Globus pallidus (tissue), 1 donor: ENCODE data around the gene FBXL15.
A peak's percentile ranks its signal among the peaks of the same experiment; 100 is the strongest.
"Not testable (repeated sequence)": the region's sequence is repeated elsewhere in the genome, so short reads cannot be mapped to it uniquely, and the experiment has no call there.

Source experiments
- DNase-seq: peaks from one replicate; pipeline ENCODE4 v3.0.0-alpha.2; 2015; ENCODE audit warnings: low spot score

Gene FBXL15

DNA sequence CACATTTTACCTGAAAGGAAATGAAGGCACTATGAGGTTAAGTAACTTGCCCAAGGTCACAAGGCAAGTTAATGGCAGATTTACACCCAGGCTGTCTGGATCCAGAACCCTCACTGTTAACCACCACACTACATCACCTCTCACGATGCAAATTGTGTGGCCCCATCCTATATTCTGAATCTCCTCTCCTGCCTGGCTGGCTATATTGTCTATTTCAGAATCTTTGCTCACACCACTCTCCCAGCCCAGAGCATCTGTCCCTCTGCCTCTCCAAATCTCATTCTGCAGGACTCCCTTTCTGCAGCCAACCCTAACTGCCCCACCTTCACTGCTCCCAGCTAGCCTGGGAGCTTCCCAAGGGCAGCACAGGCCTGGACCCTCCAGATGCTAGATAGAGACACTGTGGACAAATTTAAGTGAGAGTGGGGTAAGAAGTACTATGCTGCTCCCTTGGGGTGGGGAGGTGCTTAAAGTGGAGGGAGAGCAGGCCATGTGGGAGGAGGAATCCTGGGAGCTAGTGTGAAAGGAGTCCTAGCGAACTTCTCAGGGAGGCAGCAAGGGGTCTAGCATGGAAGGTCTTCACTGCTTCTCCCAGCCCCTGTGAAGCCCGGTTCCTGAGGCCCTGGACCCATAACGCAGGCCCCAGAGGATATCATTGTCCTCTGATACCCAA lies 11.0 kb downstream of the FBXL15 start:
- no peak for DNase-seq

DNA sequence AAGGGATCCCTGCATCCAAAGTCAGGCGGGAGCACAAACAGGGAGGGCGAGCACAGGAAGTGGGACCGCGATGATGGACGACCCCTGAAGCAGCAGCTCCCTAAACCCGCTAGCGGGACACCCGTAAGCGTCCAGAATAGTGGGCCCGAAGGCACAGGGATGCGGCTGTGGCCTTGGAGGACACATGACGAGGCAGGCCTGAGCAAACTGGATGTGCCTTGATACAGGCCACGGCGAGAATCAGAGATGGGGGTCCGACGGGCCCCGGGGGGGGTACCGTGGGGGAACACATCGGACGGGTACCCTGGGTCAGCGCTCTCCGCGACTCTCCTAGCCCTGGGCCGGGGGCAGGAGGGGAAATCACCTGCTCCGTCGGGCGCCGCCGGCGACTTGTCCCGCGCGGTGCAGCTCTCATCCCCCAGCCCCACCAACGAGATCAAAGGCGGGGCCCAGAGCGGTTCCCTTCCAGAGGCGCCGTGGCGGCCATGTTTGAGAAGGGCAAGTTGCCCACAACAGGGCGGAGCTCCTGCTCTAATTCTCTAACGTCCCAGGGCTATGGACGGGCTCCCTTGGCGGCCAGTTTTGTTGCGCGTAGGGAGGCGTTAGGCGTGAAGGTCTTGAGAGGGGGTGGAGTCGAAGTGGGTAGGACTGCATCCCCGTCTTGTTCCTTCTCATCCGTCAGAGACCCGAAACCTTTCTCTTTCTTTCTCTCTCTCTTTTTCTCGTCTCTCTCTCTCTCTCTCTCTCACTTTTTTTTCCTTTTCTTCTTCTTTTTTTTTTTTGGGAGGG lies 11.7 kb downstream of the FBXL15 start, which contains the start of gene CUEDC2:
Gene CUEDC2, minus strand, starts transcription at position 413 of the 789 bp plus-strand sequence. CDS start 7,386 bp downstream, outside the sequence.
- DNase-seq = peak; percentile 94

DNA sequence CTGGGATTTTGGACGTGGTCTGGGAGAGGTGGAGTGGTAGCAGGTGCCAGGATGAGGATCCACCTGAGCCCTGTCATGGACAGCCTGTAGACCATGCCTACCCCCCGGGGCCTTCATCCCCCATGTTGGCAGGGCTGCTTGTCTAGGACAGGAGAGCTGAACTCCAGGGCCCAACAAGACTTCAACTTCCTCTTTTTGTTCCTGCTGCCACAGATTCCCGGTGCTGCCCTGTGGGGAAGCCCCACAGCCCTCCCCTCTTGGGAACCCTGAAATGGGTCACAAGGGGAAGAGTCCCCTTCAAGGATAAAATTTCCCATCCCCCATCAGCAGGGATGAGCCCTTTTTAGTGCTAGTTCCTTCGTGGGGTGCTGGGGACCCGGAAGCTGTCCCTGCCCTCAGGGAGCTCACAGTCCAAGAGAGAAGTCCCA lies 13.0 kb downstream of the FBXL15 start:
- DNase-seq = no peak

DNA sequence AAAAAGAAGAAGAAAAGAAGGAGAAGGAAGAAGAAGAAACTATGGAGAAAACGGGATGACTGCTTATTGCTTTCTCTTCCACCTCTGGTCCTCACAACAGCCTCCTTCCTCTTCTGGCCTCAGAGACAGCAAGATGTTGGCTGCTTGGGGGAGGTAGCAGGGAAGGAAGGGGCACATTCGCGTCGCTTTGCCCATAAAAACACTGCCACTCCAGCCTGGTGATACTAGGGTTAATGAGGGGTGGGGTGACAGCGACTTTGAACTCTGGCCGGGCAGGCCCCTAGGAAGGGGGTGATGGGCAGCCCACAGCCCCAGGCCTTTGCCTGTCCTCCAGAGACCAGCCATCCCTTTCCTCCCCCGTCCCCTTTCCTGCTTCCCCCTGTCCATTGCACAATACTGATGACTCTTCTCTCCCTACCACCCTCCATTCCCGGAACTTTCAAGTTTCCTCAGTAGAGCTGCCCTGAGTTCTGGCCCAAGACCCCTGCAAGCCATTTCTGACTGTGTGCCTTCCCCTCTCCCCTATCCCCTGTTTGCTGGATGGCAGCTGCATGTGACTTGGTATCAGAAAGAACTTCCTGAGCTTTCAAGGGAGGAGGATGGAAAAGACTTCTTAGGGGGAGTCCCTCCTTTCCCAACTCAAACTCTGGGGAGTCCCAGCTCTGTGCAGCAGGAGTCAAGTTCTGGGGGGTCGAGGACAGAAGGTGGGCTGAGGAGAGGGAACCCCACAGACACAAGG lies 13.9 kb downstream of the FBXL15 start:
- DNase-seq = no peak

DNA sequence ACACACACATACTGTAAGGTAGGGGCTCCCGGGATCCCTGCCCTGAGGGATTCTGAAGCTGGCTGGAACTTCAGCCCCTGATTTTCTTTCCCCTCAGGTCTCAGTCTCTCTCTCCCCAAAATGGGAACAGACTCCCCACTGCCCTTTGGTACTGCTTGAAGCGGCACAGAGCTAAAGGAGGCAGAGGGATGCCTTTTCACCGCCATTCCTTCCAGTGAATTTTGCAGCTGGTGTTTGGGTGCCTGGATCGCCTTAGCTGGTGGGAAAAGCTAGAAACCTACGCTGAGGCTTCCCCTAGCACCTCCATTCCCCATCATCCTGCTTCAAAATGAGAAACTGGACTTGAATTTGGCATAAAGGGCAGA lies 14.5 kb downstream of the FBXL15 start:
- DNase-seq = no peak

DNA sequence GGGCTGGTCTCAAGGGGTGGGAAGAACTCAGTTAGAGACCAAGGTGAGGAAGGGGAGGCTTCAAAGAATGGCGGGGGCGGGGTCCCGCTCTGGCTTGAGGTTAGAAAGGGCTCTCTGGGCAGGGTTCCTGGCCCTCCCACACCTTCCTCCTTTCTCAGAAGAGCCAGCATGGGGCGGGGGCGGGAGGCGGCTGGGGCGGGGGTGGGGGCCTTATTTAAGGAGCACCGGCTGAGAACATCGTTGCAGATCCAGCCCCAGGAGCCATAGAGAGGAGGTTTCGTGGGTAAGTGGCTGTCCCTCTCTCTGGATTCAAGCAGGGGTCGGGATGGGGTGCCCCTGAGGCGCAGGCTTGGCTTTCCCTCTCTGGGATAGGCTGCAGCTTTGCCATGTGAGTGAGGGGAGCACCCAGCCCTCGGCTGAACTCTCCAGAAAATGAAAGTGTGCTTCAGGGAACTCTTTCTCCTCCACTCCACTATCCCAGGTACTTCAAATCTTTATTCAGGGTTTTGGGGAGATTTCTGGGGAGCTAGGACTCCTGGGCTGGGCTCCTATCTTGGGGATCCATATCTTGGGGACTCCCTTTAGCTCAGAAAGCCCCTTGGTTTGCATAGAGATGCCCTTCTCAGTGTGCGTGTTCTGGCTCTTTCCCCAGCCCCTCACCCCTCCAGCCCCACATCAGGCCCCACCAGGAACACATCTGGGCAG lies 15.0 kb downstream of the FBXL15 start:
- DNase-seq = no peak

DNA sequence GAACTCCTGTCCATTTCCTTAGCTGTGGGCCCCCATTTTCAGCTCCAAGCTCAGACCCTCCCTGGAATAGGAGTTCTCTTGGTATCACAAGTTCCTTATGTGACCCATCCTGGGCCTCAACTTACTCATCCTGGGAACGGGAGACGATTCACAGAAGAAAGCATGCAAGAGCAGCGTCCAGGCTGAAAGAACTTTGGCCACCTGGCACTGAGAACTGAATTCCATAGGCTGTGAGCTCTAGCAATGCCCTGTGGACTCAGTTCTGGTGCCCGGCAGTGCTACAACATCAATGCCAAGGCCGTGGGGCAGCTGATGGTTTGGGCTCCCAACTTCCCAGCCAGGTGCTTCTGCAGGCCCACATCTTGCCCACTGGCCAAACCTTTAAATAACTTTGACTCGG lies 15.7 kb downstream of the FBXL15 start:
- no peak for DNase-seq

DNA sequence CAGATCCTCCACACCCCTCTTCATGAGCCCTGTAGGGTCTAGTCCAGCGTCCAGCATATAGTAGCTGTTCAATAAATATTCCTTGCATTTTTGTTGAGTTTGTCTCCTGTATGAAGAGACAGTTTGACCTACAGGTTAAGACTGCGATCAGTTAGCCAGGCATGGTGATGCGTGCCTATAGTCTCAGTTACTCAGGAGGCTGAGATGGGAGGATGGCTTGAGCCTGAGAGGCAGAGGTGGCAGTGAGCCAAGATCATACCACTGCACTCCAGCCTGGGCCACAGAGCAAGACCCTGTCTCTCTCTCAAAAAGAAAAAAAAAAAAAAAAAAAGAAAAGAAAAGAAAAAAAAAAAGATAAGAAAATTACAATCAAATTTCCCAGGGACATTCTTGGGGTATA lies 16.9 kb downstream of the FBXL15 start:
- no peak for DNase-seq

DNA sequence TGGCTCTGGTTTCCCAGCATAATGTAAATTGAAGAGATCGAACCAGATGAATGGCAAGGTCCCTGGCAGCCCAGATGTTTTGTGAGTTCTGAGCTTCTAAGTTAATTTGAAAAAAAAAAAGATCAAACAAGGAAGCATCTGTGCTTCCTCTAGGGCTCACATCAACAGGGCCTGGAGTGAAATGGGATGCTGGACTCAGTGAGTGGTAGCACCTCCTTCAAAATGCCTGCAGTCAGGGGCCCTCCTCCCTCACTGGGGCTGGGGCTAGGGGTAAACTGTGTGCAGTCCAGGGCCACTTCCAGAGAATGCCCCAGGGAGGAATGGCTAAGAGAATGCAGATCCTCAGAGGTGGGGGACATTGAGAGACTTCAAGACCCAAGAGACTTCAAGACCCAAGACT lies 17.7 kb downstream of the FBXL15 start:
- no peak for DNase-seq

DNA sequence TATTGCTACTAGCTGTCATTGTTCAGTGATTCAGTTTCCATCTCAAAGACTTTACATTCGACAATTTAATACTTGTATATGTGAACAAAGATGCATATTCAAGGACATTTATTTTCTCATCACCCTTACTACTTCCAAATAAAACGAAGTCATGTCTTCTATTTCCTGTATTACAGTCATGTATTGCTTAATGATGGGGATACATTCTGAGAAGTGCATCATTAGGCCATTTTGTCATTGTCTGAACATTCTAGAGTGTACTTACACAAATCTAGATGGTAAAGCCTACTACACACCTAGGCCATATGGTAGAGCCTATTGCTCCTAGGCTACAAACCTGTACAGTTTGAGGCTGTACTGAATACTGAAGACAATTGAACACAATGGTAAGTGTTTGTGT lies 24.2 kb downstream of the FBXL15 start:
- no peak for DNase-seq

DNA sequence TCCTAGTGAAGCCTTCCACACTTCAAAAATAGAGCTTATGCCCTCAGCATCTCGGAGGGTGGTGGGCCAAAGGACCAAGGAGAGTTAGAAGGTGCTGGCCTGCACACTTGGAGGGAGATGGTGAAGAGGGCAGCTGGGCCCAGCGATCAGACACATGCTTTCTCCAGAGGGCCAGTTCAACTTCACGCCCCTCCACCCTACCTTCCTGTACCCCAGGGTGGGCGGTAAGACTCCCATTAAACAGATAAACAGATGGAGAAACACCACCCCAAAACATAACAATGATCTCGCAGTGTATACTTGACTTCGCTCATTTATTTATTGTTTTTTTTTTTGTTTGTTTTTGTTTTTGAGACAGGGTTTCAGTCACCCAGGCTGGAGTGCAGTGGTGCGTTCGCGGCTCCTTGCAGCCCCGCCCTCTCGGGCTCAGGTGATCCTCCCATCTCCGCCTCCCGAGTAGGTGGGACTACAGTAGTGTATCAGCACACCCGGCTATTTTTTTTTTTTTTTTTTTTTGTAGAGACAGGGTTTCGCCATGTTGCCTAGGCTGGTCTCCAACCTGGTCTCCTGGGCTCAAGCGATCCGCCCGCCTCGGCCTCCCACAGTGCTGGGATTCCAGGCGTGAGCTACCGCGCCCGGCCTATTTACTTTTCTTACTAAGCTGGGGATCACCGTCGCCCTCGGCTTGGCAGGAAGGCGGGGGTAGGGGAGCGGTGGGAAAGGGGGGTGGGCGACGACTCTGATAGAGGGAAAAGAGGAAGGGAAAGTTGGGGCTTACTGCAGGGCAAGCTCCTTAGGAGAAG lies 28.9 kb downstream of the FBXL15 start:
- no peak for DNase-seq

DNA sequence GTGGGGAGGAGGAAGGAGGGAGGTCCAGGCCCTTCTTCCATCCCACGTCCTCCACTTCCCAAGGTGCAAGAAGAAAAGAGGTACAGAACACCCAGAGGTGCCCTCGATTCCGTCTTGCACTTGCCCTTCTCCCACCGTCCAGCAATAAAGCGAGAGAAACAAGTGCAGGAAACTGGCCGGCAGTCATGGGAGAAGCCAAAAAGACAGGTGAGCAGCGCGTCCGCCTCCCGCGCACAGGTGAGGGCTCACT lies 29.4 kb downstream of the FBXL15 start:
- DNase-seq = no peak

DNA sequence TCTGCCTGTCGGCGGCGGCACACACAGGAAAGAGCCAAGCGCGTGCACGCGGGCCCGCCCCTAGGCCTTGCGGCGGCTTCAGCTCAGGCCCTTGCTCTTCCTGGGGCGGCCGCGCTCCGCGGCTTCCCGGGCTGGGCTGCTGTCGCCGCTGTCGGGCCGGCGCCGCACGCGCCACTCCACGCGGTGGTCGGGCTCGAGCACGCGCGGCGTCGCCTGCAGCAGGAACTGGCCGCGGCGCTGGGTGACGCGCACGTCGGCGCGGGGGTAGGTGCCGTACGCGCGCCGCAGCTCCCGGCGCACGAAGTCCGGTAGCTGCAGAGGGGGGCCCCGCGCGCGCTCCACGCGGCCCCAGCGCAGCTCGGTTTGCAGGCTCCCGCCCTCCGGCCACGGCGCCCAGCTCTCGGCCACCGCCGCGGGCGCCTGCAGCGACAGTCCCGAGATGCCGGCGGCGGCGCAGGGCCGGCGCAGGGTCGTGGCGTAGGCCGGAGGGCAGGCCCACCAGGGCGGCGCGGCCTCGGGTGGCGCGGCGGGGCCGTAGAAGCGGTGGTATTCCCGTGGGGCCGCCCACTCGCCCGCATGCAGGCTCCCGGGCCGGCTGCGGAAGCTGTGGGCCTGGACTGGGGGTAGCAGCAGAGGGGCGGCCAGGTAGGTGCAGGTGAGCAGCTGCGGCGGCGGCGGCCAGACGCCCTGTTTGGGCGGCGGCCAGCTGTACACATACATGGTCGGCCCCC lies 29.9 kb downstream of the FBXL15 start:
- peak; percentile 75 for DNase-seq

DNA sequence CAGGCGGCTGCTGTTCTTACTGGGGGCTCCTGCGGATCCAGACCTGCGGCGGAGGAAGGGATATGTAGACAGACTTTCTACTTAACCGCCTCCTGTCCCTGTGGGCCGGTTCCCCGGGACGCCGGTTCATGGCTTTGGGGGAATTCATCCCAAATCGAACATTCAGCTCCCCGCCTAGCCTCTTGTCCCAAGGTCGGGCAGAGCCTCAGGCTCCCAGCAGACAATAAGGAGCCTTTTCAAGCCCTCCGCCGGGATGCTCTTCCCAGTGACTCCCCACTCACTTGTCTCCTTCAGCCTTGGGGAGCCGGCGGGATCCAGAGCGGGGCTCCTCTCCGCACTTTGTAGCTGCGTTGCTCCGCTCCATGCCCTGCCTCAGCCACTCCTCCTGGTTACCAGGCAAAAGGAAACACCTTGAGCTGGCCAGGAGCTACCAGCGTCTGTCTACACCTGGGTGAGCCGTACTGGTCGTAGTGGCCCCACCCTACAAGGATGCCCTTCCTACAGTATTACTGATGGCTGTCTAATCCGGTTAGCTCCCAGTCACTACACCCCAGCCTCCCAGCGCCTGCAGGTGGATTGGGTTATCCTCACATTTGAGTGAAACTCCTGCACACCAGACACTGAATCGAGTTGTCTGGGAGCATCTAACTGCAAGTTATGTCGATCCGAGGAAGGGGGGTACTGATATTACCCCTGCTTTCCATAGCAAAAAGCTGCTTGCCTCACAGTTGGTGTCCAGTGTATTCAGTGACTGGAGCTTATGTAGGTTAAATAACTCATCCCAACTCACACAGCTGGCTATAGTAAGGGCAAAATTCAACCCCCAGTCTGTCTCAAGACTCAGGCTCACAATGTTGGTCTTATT lies 30.7 kb downstream of the FBXL15 start, which contains the start of gene C10orf95:
Gene C10orf95, minus strand, starts transcription at position 439 of the 865 bp plus-strand sequence. CDS start 450 bp downstream, outside the sequence.
- DNase-seq = no peak

DNA sequence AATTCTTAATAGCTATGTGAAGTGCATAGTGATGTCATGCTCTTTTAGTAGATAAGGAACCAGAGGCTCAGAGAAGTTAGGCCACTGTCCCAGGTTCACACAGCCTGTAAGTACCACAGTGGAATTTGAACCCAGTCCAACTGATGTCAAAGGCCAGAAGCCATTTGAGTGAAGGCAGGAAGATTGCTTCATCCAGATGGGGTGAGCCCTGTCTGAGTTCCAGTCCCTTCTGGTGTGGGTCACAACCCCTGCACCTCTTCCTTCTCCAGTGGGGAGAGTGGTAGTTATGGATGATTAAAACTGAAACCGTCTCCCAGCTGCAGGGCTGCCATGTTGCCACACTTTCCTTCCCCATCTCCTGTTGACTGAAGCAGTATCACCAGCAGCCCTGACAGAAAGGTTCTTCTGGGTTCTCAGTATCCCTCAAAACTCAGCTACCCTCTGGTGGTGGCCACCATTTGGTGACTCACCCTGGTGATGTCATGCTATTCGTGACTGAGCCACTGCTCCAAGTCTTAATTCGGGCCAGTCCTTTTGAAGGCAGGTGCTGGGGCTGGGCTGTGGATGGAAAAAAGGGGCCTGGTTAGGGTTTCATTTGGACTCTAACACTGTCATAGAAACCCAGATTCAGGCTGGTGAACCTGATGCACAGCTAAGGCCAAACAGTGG lies 32.2 kb downstream of the FBXL15 start:
- peak; percentile 58 for DNase-seq

DNA sequence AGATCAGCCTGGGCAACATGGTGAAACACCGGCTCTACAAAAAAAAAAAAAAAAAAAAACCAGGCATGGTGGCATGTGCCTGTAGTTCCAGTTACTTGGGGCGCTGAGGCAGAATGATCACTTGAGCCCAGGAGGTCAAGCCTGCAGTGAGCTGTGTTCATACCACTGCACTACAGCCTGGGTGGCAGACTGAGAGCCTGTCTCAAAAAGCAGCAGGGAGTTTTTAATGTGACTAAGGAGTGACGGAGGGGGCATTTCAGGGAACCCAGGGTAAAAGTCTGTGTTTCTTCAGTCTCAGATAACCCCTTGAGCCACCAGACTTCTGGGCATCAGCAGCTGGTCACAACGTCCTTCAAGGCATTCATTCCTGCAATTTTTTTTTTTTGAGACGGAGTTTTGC lies 32.9 kb downstream of the FBXL15 start:
- no peak for DNase-seq

DNA sequence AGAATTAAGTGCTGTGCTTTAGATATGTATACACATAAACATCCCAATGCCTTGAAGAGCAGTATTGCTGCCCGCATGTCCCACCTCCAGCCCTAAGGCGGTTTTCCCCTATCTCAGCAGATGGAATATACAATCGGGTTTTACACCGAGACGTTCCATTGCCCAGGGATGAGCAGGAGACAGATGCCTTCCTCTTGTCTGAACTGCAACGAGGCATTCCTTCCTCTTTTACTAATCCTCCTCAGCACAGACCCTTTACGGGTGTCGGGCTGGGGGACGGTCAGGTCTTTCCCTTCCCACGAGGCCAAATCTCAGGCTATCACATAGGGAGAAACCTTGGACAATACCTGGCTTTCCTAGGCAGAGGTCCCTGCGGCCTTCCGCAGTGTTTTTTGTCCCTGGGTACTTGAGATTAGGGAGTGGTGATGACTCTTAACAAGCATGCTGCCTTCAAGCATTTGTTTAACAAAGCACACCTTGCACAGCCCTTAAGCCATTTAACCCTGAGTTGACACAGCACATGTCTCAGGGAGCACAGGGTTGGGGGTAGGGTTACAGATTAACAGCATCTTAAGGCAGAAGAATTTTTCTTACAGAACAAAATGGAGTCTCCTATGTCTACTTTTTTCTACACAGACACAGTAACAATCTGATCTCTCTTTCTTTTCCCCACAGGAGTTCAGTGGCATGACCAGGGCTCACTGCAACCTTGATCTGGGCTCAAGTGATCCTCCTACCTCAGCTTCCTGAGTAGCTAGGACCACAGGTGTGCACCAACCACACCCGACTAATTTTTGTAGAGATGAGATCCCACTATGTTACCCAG lies 34.2 kb downstream of the FBXL15 start:
- not testable (repeated sequence) for DNase-seq

DNA sequence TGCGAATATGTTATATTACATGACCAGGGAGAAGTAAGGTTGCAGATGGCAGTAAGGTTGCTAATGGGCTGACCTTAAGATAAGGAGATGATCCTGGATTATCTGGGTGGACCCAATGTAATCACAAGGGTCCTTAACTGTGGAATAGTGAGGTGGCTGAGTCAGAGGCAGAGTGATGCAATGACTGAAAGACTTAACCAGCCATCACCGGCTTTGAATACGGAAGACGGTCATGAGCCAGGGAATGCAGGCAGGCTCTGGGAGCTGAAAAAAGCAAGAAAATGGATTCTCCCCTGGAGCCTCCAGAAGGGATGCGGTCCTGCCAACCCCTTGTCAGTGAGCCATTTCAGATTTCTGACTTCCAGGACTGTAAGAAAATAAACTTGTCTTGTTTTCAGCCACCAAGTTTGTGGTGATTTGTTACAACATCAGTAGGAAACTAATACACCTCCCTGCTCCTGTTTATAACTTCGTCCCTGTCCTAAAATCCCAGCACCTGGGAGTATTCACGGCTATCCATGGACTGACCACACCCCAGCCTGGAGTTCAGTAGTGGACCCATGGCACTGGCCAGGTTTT lies 35.3 kb downstream of the FBXL15 start:
- DNase-seq = no peak
